ENCODE results near the gene KRT78. TPM values are rescaled to one million over a fixed set of nuclear protein-coding genes. Genes with fewer than 3 reads are reported as not detected.

Gene KRT78
- total and polyA plus RNA-seq, 2 experiments from 2014 or later: not detected

DNA sequence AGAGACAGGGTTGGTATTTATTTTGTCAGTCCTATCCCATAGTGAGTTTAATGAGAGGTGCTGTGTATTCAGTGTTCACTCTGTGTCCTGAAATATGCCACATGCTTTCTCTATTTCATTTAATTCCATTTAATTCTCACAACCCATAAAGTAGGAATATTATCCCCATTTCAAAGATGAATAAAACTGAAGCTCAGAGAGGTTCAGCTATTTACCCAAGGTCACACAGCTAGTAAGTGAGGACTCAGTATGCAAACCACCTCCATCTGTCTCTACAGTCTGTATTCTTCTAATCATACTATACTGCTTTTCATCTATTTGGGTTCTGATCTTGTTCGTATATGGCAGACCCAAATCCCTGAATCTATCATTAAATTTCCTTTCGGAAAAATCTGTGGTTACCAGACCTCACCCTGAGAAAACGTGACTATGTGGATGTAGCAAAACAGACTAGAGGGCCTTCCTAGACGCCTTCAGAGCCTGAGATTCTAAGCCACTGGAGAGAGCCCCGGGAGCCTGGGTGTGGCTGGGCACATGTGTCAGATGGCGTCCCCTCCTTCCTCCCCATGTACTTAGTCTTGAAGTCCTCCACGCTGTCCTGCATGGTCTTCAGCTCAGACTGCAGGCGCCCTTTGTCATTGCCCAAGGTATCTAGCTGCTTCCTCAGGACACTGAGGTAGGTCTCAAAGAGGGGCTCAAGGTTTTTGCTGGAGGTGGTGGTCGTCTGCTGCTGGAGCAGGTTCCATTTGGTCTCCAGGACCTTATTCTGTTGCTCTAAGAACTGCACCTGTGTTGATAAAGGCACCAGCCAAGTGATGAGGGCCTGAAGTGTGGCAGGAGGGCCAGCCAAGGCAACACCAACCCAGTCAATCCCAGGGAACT is 37.4 kb downstream of the KRT78 start:
- no peak for TF ChIP-seq CTCF (IDR thresholded peaks at IDR 0.05; ENCODE audit: low read depth, low read length)
- DNase-seq (ENCODE audit: low read depth in 1 of 2, low spot score in 1 of 2): no peak

DNA sequence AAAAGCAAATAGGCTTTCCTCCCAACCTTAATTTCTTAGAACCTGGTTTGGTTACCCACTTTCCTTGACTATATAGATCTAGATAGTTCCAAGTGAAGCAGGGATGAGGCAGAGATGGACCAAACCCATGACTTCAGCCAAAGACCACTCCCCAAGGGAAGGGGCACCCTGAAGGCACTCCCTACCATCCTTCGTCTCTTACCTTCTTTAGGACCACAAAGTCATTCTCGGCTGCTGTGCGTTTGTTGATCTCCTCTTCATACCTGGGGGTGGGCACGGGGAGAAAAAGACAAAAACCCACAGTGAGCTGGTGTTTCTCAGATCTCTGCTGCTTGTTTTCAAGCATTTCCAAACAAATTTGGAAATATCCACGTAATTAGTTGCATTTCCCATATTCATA is 38.2 kb downstream of the KRT78 start:
- H3K27me3 ChIP-seq: peaks cover 6% of the 10 kb centered on the region
- H3K36me3 ChIP-seq: no peaks in the 10 kb centered on the region
- no peak for TF ChIP-seq CTCF (IDR thresholded peaks at IDR 0.05; ENCODE audit: low read depth, low read length)
- H3K27ac ChIP-seq: no peak overlapping the region
- DNase-seq (ENCODE audit: low read depth in 1 of 2, low spot score in 1 of 2): no peak
- no peaks in the 10 kb centered on the region for H3K9me3 ChIP-seq (ENCODE audit: low read depth)
- no peaks in the 10 kb centered on the region for H3K4me1 ChIP-seq (ENCODE audit: low read depth)
- no peak overlapping the region for H3K4me3 ChIP-seq

More for the DNA sequence above, 37.4 kb downstream of the KRT78 start:
- H3K4me1 ChIP-seq (ENCODE audit: low read depth): no peaks in the 10 kb centered on the region
- no peak overlapping the region for H3K27ac ChIP-seq
- no peaks in the 10 kb centered on the region for H3K9me3 ChIP-seq (ENCODE audit: low read depth)
- no peaks in the 10 kb centered on the region for H3K36me3 ChIP-seq
- H3K27me3 ChIP-seq: peaks cover 6% of the 10 kb centered on the region
- H3K4me3 ChIP-seq: no peak overlapping the region

- Histone ChIP-seq H3K4me3 (no peak overlapping the region), H3K27me3 (peaks cover 6% of the 10 kb centered on the region), H3K9me3 (ENCODE audit: low read depth) (no peaks in the 10 kb centered on the region), H3K27ac (no peak overlapping the region), H3K4me1 (ENCODE audit: low read depth) (no peaks in the 10 kb centered on the region), H3K36me3 (no peaks in the 10 kb centered on the region)
- TF ChIP-seq CTCF (IDR thresholded peaks at IDR 0.05; ENCODE audit: low read depth, low read length): no peak
- DNase-seq (ENCODE audit: low read depth in 1 of 2, low spot score in 1 of 2): no peak
Observed at GRCh38 chr12:52809166-52809565, 39.6 kb downstream of the KRT78 start.

DNA sequence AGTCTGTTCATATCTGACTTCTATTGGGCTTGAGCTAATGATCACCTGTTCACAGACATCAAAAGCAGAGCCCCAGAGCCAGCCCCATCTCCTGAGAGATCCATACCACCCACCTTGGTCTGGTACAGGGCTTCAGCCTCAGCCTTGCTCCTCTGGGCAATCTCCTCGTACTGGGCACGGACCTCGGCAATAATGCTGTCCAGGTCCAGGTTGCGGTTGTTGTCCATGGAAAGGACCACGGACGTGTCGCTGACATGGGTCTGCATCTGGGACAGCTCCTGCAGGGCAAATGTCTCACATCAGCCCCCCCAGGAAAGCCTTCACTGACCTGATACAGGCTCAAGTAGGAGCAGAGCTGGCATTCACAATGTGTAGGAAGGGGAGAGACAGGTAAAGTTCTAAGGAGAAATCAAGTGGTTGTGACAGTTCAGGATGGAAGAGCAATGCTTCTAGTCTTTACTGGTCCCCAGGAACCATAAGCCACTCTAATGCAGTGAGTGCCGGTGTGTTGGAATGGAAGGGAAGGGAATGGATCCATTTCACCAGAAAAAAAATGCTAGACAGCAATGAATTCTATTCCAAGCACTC is 40.1 kb downstream of the KRT78 start:
- no peaks in the 10 kb centered on the region for H3K4me1 ChIP-seq (ENCODE audit: low read depth)
- H3K27me3 ChIP-seq: peaks cover 6% of the 10 kb centered on the region
- no peak overlapping the region for H3K27ac ChIP-seq
- no peaks in the 10 kb centered on the region for H3K36me3 ChIP-seq
- no peak overlapping the region for H3K4me3 ChIP-seq
- TF ChIP-seq CTCF (IDR thresholded peaks at IDR 0.05; ENCODE audit: low read depth, low read length): no peak
- no peaks in the 10 kb centered on the region for H3K9me3 ChIP-seq (ENCODE audit: low read depth)
- DNase-seq (ENCODE audit: low read depth in 1 of 2, low spot score in 1 of 2): no peak

DNA sequence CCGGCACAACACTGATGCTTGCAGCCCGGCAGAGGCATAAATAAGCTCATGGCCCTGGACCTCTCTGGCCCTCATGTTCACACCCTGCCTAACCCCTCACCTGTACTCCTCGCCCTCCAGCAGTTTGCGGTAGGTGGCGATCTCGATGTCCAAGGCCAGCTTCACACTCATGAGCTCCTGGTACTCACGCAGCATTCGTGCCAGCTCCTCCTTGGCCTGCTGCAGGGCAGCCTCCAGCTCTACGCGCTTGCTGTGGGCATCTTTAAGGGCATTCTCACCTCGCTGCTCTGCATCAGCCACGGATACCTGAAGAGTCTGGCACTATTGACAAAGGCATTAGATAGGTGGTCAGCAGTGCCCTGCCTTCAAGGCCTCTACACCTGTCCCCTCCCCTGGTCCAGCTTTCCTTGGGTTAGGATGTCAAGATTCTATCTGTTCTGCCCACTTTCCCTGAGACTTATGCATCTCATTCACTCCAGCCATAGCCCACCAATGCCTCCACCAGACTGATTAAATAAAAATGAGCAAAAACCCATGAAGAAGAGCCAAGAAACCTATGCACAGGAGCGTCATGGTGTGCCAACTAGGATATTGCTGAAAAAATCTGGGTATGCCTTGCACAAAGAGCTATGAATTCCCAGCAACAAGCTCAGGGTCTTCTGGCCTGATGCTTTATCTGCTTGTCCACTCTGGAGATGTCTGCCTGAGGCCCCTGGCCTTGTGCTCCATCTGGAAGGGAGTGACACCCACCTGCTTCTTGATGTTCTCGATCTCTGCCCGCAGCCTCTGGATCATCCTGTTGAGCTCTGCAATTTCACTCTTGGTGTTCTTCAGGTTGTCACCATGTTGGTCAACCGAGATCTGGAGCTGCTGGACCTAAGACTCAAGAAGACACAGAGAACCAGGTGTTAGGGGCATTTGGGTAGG is 41.0 kb downstream of the KRT78 start:
- H3K4me3 ChIP-seq: no peak overlapping the region
- H3K27me3 ChIP-seq: peaks cover 6% of the 10 kb centered on the region
- TF ChIP-seq CTCF (IDR thresholded peaks at IDR 0.05; ENCODE audit: low read depth, low read length): no peak
- no peak overlapping the region for H3K27ac ChIP-seq
- no peaks in the 10 kb centered on the region for H3K4me1 ChIP-seq (ENCODE audit: low read depth)
- H3K36me3 ChIP-seq: no peaks in the 10 kb centered on the region
- no peaks in the 10 kb centered on the region for H3K9me3 ChIP-seq (ENCODE audit: low read depth)
- DNase-seq (ENCODE audit: low read depth in 1 of 2, low spot score in 1 of 2): no peak
